GM21367 (cell line): Measurements from ENCODE around the gene ALK.

Experiments
- ATAC-seq: cut with Tn5 transposase; IDR thresholded peaks from one replicate; pipeline ENCODE4 v1.9.1; 2021; ENCODE audit not compliant: unreplicated experiment

The ALK gene

GRCh38 chr2:29583548-29584156 is 337.7 kb downstream of the ALK start:
- no peak for ATAC-seq

DNA sequence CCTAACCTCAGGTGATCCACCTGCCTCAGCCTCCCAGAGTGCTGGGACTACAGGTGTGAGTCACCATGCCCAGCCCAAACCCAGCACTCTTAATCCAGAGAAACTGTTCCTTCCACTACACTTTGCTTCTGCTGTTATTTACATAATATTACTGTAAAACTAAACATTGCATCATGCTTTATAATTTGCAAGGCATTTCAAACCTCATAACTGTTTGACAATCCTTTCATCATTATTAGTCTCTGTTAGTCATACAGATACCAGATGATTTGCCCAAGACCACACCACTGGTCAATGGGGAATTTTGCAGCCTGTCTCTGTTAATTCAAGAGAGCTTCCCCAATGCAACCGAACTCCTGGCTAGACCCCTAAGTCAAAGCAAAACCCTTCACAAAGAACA is 338.3 kb downstream of the ALK start:
- ATAC-seq = no peak

- no peak for ATAC-seq
Observed at GRCh38 chr2:29582062-29582461, 339.3 kb downstream of the ALK start.

- ATAC-seq = no peak
Observed at GRCh38 chr2:29580223-29580622, 341.2 kb downstream of the ALK start.

DNA sequence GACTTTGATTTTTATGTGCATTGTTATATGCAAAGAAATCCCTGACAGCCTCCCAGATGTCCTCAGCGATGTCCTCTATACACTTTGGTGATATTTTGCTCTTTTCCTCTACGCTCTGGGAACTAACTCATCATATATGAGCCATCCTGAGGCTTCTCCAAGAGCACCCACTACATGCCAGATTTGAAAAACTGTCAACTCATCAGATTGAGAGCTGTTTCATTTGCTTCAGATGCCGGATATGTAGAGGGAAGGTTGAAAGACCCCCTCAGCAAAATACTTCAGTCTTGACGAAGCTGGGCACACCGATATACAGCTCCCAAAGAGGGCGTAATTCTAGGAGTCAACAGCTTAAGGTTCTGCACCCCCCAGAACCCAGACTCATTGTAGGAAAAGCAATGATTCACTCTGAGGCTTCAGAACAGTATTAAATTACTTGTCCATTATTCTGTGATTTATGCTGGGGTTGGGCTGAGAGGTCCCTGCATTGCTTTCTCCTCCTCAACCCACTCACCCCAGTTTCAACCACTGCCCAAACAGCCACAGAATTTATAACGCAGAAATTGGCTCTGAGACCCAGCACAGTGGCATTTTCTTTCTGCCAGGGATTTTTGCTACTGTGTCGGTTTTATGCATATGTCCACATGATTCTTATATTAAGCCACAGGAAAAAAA is 341.8 kb downstream of the ALK start:
- ATAC-seq = no peak

GRCh38 chr2:29578084-29578598 is 343.2 kb downstream of the ALK start:
- no peak for ATAC-seq

- no peak for ATAC-seq
Observed at GRCh38 chr2:29576231-29576630, 345.2 kb downstream of the ALK start.

DNA sequence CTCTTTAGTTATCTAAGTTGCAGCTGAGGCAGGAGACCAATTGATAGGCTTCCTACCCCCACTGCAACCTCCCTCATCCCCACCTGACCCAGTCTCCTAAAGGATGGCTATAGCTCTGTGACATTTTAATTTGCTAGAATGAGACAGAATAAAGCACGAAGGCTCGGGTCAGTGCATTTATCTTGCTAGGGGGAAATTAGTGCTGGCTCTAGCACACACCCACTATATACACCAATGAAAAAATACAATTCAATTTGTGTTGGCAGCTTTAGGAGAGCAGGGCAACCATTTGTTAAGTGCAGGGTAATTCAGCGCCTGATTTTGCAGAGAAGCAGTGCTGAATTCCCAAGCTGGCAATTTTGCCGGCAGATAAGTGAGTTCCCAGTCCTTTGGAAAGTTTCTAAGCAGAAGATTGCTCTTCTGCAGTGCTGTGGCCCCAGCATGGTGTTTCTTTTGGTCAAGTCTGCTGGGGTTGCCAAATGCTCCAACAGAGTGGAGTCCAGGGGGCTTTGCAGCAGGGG is 346.0 kb downstream of the ALK start:
- ATAC-seq = no peak

- no peak for ATAC-seq
Observed at GRCh38 chr2:29573612-29574011, 347.8 kb downstream of the ALK start.

- no peak for ATAC-seq
Observed at GRCh38 chr2:29573147-29573546, 348.2 kb downstream of the ALK start.

DNA sequence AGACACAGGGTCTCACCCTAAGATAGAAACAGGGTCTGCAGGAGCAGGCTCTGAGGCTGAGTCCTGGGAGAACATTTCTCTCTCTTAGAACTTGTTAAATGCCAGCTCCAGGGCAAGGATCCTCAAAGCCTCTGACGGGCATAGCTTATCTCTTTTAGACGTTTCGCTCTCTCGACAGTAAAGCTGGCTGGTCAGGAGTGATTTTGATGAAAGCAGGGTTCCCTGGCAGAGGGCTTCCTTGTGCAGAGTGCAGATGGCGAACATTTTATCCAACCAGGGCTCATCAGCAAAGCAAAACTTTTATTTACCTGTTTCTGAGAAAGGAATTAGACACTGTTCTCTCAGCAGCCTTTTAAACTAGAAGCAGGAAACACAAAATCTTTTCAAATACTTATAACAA is 350.8 kb downstream of the ALK start:
- no peak for ATAC-seq

GRCh38 chr2:29567906-29568520 is 353.4 kb downstream of the ALK start:
- ATAC-seq = no peak

- no peak for ATAC-seq
Observed at GRCh38 chr2:29563697-29564096, 357.7 kb downstream of the ALK start.

DNA sequence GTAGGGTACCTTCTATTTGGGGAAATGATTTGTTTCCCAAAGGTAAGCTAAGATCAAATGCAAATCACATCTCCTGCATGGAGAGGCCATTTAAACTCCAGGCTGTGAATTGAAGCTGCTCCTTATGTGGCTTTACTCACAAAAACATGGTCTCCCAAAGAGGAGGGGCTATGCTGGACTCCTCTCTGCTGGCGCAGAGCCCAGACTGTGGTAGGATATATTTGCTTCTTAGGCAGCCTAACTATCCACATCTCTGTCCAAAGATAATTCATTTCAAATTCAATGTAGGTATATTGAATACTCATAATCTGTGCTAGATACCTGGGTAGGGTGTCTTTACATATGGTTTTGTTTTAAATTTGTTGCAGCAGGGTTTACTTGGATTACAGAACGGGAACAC is 358.5 kb downstream of the ALK start:
- ATAC-seq = no peak

- no peak for ATAC-seq
Observed at GRCh38 chr2:29562319-29562718, 359.1 kb downstream of the ALK start.

- ATAC-seq = no peak
Observed at GRCh38 chr2:29561628-29562027, 359.8 kb downstream of the ALK start.

- ATAC-seq = no peak
Observed at GRCh38 chr2:29561181-29561580, 360.2 kb downstream of the ALK start.

DNA sequence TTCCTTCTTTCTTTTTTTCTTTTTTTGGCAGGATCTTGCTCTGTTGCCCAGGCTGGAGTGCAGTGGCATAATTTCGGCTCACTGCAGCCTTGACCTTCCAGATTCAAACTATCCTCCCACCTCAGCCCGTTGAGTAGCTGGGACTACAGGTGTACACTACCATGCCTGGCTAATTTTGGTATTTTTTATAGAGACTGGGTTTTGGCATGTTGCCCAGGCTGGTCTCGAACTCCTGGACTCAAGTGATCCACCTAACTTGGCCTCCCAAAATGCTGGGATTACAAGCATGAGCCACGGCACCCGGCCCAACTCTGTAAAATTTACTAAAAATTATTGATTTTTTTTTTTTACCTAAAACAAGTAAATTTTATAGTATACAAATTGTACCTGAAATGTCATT is 360.8 kb downstream of the ALK start:
- no peak for ATAC-seq

- no peak for ATAC-seq
Observed at GRCh38 chr2:29560030-29560429, 361.4 kb downstream of the ALK start.

DNA sequence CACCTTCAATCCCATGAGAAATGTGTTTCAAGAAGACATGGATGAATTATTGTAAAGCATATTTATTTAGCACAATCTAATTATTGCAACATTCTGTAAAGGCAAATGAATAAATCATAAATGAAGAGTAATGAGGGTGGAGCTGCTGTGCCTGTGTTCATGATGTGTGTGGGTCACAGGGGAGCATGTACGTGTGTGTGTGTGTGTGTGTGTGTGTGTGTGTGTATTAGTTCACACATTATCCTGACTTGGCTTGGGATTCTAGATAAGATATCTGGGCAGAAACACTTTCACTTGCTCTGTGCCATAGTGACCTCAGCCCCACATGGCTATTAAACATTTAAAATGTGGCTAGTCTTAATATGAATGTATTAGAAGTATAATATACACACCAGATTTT is 361.8 kb downstream of the ALK start:
- no peak for ATAC-seq

GRCh38 chr2:29558097-29558496 is 363.3 kb downstream of the ALK start:
- ATAC-seq = no peak

DNA sequence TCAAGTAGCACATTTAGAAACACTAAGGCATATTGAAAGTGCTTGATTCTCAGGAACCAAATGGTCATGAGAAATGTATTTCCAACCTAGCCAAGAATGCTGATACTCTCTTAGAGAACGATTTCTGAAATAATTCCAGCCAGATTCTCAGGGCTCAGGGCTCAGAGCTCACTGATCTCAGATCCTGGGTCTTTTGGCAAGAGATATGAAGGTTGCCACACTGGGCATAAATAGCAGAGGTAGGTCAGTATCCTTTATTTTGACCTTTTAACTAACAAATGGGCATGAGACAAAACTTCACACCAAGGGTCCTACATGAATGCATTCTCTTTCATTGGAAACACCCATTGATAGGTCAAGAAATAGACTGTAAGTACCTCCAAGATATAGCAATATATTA is 364.1 kb downstream of the ALK start:
- ATAC-seq = no peak
